C4-2B (cell line): ENCODE measurements around the gene MTX2.

Experiments
- H3K27ac ChIP-seq: fragments of 450-650 bp; 2 replicates; pipeline ENCODE4 v1.5.1; 2017
- ZFX ChIP-seq: fragments of 450-650 bp; IDR thresholded peaks from 2 replicates; pipeline ENCODE4 v1.6.1; 2017
- TF ChIP-seq, protein P1 (sequence below): fragments of 450-650 bp; conservative IDR thresholded peaks from 2 replicates; pipeline ENCODE4 v1.5.1; 2017; ENCODE audit warnings: mild to moderate bottlenecking

MTX2 gene

DNA sequence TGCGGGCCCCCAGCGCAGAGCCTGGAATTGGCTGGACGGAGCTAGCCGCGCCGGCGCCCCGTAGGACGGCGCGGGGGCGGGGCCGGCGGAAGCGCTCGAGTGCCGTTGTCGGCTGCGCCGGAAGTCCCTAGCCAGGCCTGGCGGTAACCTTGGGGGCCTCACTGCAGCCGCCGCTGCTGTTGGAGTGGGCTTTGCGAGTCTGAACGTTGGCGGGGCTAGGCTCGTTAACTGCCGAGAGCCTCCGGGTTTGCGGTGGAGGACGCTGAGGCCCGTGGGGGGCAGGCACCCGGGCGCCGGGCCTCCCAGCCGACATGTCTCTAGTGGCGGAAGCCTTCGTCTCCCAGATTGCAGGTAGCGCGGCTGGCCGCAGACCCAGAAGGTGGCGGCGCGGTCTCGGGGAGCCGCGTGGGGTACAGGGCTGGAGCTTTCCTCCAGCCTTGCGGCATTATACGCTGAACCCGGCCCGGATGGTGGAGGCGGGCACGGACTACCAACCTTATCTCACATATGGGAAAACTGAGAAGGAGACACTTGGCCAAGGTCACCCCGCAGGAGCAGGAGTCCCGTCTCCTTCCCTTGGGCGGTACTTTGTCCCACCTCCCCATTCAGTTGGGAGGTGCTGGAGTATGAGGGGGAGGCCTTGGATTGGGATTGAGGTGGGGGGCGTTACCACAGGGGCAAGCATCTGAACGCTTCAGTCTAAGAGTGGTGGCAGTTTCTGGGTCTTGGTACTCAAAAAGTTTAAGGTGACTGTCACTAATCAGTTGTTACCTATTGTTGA is at the start of gene MTX2:
Gene MTX2 (plus strand): TSS at position 124 of the 781 bp plus-strand sequence. CDS start 188 bp downstream, at position 312.
- TF ChIP-seq, protein P1, sequence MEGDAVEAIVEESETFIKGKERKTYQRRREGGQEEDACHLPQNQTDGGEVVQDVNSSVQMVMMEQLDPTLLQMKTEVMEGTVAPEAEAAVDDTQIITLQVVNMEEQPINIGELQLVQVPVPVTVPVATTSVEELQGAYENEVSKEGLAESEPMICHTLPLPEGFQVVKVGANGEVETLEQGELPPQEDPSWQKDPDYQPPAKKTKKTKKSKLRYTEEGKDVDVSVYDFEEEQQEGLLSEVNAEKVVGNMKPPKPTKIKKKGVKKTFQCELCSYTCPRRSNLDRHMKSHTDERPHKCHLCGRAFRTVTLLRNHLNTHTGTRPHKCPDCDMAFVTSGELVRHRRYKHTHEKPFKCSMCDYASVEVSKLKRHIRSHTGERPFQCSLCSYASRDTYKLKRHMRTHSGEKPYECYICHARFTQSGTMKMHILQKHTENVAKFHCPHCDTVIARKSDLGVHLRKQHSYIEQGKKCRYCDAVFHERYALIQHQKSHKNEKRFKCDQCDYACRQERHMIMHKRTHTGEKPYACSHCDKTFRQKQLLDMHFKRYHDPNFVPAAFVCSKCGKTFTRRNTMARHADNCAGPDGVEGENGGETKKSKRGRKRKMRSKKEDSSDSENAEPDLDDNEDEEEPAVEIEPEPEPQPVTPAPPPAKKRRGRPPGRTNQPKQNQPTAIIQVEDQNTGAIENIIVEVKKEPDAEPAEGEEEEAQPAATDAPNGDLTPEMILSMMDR, result 0 out of 2 replicates have a peak, but pooled peaks have one; percentile 13
- peak; percentile 96 for TF ChIP-seq ZFX
- H3K27ac ChIP-seq, result peak within 1 kb of the TSS; percentile 94

DNA sequence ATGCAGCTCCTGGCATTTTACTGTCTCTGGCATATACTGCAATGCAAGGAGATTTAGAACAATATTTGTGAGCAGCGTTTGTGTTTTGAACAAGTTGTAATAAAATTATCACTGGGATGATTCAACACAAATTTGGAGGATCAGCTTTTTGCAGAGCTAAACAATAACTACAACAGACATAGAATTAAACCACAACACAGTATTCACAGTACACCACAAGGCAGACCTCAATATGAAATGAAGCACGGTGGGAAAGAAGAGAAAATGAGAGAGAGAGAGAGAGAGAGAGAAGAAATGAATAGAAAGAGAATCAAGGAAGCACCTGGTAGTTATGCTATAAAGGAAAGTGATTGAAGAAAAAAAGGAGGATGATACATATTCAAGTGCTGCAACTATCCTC is 41.4 kb upstream of the MTX2 start:
- no peak for TF ChIP-seq ZFX
- TF ChIP-seq, protein P1, result no peak
- no peak overlapping the region for H3K27ac ChIP-seq

DNA sequence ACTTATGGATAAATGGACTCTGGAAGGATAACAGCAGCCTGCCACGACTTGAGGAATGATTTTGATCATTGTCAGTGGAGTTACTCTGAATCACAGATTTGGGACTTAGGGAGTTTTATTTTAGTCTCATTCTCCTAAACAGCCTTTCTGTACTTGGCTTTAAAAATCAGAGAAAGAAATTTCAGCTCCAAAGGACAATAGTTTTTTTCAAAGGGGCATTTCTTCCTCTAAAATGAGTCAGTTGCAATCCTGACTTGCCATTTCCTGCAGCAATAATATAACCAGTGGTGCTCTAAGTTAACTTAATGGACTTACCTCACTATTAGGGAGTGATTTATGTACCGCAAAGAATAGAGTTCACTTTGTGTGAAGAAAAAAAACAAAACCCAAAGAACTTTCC is 35.1 kb upstream of the MTX2 start:
- no peak for TF ChIP-seq ZFX
- TF ChIP-seq, protein P1, result no peak

DNA sequence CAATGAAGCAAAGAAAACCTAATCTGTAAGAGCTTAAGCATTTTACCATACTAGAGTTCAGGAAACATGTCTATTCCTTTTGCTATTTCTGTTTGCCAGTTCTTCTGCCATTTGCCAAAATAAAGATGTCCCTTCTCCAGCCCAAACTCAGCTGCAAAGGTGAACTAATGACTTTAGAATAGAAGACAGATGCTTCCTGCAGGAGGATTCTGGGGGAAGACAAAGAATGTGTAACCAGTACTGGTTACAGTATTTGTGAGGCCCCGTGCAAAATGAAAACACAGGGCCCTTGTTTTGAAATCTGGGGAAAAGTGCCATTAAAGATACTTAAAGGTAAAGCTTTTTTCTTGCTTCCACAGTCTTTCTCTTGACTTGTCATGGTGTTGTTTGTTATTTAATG is 34.3 kb upstream of the MTX2 start:
- no peak overlapping the region for H3K27ac ChIP-seq
- no peak for TF ChIP-seq ZFX
- TF ChIP-seq, protein P1, result no peak

More for the DNA sequence above, 35.1 kb upstream of the MTX2 start:
- no peak overlapping the region for H3K27ac ChIP-seq

DNA sequence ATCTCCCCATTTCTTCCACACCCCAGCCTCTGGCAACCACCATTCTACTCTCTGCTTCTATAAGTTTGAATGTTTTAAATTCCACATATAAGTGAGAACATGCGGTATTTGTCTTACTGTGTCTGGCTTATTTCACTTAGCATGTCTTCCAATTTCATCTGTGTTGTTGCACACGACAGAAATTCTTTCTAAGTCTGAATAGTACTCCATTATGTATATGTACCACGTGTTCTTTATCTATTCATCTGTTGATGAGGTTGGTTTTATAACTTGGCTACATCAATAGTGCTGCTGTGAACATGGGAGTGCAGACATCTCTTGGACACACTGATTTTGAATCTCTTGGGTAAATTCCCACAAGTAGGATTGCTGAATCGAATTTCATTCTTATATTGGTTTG is 31.8 kb upstream of the MTX2 start:
- no peak overlapping the region for H3K27ac ChIP-seq
- TF ChIP-seq ZFX, result no peak
- TF ChIP-seq, protein P1, result no peak

DNA sequence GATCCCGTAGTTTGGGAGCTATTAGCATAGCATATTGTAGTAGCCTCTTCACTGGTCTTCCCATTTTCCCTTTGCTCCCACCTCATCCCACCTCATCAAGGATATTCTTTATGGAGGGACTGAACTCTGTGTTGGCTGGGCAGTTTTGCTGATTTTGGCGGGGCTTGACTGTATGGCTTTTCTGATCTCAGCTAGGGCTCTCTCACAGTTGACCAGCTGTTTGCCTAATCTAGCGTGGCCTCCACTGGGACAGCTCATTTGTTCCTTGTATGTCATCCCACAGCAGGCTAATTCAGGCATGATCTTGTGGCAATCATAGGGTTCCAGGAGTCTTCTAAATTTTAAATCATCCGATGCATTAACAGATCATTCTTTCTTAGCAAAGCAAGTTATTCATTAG is 30.2 kb upstream of the MTX2 start:
- no peak overlapping the region for H3K27ac ChIP-seq
- TF ChIP-seq, protein P1, result no peak
- TF ChIP-seq ZFX, result no peak

DNA sequence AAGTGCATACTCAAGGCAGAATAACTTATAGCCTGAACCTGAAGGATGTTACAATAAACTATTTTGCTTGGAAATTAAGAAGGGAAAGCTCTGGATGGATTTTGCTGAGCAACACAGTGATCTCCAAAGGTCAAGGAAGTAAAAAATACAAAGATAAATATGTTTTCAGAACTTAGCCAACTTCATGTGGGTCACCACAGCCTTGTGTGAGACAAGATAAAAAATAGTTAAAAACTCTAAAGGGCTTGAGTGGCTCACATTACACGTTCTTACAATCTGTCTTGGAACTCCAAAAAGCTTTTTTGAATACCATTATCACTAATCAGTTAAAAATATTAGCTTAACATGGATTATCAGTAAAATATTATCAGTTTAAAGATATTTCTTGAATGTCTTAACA is 28.9 kb upstream of the MTX2 start:
- TF ChIP-seq, protein P1, result no peak
- TF ChIP-seq ZFX, result no peak
- no peak overlapping the region for H3K27ac ChIP-seq
